HG03280 (cell line): Measurements from ENCODE around the gene ZXDC.

Experiments used
- ATAC-seq: cut with Tn5 transposase; IDR thresholded peaks from one replicate; pipeline ENCODE4 v1.9.1; 2021; ENCODE audit warnings: mild to moderate bottlenecking, moderate library complexity; ENCODE audit not compliant: unreplicated experiment

Gene ZXDC

GRCh38 chr3:126438186-126438585 lies 37.5 kb downstream of the ZXDC start:
- no peak for ATAC-seq

DNA sequence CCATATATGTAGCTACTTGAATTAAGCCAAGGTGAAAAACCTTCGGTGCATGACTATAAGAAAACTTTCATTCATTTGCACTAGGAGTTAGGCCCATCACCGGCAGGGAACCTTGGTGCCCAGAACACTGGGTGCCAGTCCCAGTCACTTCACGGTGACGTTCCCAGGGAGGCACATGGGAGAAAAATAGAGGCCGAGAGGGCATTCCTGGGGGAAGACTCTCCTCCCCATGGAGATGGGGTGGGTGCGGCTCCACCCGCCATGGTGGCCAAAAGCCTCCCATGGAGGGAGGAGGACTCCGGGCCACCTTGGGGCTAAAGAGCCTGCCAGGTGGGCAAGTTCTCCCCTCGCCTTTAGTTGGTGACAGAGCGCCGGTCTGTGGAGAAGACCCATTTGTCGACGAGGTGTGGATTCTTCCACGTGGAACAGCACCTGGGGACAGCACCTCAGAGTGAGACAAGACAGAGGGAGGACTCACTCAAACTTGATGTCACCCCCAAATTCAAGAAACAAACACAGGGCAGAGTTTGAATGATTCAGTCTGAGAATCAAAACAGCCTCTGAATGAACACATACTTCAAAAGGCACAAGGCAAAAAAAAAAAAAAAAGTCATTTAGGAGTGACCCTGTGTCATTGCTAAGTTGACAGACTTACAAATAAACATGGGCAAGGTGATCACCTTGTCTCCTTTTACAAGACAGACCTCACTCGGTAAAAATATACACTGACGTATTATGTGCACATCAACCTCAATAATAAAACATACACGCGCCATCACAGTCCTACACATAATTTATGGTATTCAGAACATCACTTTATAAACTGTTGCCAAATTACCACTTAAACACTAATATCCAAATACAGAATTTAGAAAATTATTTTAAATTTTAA lies 38.6 kb downstream of the ZXDC start:
- no peak for ATAC-seq

DNA sequence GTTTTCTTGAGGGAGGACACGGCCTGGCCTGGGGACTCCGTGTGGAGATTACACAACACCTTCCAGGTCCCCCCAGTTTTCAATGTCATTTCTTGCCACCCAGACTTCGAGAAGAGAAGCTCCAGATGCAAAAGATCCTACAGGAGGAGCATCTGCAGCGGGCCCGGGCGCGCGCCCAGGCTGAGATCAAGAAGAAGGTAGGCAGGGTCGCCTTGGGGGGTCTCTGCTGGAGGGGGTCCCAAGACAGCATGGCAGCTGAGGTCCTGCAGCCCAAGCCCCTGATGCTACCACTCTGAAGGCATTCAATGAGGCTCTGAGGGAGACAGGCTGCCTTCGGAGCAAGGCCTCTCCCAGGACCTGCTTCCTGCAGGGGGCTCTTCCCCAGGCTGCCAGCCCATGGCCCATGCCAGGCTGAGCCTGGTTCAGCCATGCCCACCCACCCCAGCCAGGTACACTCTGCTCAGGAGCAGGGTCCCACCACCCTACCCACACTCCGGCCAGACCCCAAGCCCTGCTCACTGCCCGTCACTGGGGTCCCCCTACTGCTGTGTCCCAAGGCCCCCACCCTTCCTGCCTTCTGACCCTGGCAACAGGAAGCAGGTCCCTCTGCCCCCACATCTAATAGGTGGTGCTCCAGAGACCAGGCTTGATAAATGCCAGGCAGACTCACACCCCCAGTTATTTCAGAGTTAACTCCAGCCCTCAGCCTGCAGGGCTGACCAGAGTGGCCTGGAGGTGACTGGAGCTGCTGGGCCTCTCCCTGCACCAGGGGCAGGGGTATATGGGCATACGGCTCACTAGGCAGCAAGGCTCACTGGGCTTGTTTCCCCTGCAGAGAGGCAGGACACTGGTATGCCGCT lies 40.0 kb downstream of the ZXDC start:
- no peak for ATAC-seq

DNA sequence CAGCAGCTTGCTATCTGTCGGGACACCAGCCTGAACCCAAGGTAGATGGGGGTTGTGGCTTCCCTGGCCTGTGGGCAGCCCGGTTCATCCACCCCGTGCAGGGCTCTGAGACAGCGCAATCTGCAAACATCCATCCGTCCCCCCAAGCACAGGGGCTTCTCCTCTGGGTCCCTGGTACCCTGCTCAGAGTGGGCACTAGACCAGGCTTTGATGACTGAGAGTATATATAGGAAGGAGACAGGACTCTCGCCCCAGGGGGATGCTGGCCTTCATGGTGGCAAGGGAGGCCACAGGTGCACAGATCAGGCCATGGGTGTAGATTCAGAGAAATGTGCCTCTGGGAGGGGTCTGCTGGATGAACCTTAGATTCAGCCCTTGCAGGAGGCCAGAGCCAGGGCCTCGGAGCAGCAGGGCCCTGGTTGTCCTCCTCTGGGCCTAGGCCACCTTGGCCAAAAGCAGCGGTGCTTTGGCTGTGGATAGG lies 40.7 kb downstream of the ZXDC start:
- no peak for ATAC-seq

GRCh38 chr3:126434264-126434590 lies 41.5 kb downstream of the ZXDC start:
- no peak for ATAC-seq

DNA sequence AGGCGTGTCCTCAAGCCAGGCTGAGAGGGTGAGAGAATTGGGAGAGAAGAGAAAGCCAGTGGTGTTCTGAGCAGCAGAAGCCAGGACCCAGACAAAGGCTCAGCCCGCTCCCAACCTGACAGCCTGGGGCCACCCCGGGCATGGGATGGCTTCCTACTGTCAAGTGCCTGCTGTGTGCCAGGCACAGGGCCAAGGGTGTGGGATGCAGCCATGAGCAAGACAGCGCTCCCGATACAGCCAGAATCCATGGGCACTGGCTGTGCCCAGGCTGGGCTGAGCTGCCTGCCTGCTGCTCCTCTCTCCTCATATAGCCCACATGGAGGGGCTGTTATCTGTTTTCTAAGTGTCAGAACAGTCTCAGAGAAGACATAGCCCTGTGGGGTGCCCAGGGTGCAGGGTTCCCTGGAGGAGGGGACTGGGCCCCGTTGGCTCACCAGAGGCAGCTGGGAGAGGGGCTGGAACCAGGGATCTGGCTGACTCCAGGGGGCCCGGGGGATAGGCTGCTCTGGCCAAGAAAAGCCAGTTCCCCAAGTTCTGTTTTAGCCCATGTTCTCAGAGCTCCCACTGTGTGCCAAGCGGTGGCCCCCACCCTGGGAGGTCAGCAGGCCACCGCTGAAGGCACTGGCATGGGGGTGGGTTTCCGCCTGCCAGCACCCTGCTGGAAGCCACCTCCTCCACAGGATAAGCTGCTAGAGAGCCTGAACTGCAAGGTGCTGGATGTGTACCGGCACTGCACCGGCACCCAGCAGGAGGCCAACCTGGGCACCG lies 42.0 kb downstream of the ZXDC start:
- no peak for ATAC-seq

- ATAC-seq = no peak
These were observed 42.6 kb downstream of the ZXDC start for GRCh38 chr3:126433105-126433430.

- ATAC-seq = no peak
These were observed 43.2 kb downstream of the ZXDC start for GRCh38 chr3:126432361-126433104.

DNA sequence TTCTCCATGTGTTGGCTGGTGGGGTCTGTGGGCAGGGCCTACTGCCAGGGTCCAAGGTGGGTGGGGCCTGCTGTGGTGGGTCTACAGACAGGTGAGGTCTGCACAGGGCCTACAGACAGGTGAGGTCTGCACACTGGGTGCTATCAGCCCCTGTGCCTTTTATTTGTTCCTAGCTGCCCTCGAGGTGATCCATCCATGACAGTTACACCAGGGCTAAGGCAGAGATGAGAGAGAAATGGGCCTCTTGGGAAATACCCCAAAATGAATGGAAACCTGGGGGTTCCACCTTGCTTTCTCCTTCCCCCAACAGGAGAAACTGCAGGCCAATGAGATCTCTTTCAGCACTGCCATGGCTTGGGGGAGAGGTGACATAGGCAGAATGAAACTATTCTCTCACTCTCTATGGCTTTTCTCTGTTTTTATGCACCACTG lies 44.6 kb downstream of the ZXDC start:
- no peak for ATAC-seq

- ATAC-seq = no peak
These were observed 50.9 kb downstream of the ZXDC start for GRCh38 chr3:126424751-126425150.

DNA sequence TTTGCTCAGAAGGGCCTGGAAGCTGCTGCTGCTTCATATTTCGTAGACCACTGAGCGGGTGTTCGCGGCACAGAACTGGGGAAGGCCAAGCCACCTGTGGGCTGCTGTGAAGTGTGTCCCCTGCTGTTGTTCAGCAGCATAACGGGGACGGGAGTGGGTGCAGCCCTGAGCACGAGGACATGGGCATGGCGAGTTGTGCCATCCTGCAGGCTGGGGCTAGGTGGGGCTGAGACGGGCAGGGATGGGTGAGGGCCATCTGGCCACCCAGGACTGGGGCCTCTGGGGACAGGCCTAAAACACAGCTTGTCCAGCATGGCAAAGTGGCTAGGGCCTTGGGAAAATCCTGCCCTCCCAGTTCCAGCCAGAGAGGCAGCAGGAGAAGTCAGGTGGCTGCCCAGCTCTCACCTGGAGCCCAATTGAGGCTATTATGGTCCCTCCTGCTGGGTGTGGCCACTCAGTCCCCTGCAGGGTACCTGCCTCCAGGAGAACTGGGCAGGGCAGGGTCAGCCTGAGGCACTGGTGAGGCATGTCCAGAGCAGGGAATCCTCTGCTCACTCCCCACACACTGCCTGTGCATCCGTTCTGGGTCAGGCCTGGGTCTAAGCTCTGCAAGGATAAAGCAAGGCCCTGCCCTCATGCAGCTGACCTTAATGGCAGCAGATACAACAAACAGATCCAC lies 51.5 kb downstream of the ZXDC start:
- no peak for ATAC-seq

DNA sequence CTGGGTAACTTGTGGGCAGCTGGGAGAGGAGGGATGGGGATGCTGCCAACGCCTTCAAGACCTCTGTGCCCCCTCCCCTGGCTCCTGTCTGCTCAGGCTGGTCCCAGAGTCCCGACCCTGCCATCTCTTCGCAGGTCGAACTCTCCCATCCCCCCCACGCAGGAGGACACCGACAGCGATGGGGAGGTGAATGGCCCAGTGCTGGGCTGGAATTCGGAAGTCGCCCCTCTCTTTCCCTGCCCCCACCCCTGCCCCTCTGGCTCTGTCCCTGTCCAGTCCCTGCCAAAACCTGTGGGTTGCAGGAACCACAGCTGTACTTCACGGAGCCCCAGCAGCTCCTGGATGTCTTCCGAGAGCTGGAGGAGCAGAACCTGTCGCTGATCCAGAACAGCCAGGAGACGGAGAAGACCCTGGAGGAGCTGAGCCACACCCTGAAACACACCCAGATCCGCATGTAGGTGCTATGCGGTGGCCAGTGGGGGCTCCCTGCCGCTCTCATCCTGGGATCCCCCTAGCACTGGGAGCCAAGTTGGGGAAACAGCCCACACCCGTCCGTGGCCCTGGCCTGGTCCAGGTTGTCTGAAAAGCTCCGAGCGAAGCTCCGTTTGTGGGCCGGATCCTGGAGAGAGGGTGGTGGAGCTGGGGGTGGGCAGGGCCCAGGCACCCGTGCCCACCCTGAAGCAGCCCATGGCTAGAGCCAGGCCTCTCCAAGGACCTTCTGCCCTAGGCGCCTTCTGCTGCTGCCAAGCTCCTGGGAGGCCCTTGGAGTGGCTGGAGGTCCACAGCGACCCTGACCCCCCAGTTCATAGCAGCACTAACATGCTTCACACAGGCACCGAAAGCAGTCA lies 52.3 kb downstream of the ZXDC start:
- no peak for ATAC-seq

DNA sequence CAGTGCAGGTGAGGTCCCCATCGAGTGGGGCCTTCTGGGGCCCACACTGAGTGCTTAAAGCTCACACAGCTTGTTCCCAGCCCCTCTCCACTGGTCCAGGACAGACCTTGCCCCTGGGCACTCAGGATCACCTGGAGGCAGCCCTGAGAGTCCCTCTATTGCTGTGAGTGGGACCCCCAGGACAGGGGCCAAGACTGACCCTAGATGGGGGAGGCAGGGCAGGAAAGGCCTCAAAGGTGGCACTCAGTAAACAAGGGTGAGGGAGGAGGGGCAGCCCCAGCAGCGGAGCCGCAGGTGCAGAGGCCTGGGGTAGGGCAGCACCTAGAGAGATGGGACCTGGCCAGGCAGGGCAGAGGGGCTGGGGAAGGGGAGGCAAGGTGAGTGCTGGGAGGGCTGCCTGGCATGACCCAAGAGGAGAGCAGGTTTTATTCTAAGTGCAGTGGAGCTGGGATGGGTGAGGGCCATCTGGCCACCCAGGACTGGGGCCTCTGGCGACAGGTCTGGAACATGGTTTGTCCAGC lies 53.1 kb downstream of the ZXDC start:
- no peak for ATAC-seq

DNA sequence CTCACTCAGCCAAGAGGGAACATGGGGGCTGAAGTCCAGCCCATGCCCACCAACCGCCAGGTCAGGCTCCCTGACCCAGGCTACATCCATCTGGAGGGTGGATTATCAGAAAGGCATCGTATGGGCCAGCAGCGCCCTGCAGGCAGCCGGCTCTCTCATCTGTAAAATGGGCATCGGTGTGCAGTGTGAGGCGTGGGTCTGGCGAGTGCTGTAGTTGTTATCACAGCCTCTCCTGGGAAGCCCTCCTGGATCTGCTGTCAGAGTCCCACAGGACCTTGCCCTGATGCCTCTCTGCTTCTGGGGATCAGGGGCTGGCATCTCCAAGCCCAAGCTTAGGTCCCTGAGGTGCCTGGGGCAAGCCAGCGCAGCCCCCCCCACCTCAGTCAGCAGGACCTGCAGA lies 53.6 kb downstream of the ZXDC start:
- ATAC-seq = no peak

- no peak for ATAC-seq
These were observed 54.0 kb downstream of the ZXDC start for GRCh38 chr3:126421573-126422119.

DNA sequence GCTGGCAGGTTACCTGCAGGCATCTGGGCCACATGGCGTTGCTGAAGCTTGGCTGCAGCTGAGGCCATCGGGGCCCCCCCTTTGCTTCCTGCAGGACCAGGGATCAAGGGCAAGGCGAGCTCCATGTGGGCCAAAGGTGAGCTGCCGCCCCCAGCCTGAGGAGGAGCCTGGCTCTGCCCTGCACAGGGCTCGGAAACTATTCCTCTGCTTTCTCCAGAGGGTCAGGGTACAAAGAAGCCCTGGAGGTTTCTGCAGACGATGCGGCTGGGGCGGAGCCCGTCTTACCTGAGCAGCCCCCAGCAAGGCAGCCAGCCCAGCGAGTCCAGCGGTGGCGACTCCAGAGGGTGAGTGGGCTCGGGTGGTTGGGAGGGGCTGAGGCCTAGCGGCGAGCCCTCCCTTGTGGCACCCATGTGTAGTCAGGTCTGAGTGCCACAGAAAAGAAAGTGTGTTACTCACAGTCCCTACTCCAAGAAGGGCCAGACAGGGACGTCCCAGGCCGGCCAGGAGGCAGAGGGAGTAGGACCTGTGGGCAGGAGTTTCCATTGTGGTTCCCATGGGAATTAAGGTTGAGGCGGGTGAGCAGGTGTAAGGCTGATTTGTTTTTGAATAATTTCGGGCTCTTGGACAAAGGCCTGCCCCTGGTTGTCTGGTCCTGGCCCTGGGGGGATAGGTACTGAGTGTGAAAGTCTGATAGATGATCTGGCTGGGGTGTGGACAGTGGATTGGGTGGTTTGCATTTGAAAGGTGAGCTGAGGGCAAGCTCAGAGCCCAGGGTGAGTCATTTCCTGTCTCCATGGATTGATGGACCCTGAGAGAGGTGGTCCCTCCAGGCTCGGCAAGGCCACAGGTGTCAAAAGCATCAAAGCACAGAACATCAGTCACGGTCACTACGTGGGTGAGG lies 55.6 kb downstream of the ZXDC start:
- ATAC-seq = no peak

DNA sequence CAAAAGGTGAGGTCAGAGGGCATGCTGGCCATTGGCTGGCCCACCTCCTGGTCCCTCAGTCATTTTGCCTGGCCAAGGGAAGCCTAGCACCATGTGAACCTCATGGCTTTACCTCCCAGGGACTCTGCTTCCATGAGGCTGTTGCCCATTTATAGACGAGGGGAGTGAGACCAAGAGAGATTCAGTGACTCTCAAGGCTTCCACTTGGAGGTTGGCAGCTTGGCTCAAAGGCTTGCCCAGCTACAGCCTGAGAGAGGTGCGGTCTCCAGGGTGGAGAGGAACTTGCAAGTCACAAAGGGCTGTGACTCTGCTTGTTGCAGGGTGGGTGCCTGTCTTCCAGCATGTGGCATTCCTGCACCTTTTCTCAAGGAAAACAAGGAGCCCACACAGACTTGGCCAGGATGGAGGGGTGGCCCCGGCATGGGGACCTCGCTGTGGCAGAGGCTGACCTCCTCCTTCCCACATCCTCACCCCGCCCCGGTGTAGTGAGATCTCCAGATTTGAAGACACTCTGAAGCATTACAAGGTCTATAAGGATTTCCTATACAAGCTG lies 56.5 kb downstream of the ZXDC start:
- ATAC-seq = no peak
